Sigmoid colon (tissue), 7 donors: ENCODE measurements around the gene ATXN1. TPM values are rescaled to one million over a fixed set of nuclear protein-coding genes. Genes with fewer than 3 reads are reported as not detected.
A peak's percentile ranks its signal among the peaks of the same experiment; 100 is the strongest.

Source experiments
- DNase-seq: peaks from one replicate; pipeline ENCODE4 v3.0.0-alpha.2; 2019
- H3K27ac ChIP-seq, 4 donors: fragments of 200-600 bp; sonication (generic); one replicate each; pipeline ENCODE4 v1.5.1; 2016 to 2019; ENCODE audit warnings: mild to moderate bottlenecking in 1 of 4
- H3K27me3 ChIP-seq, 3 donors: fragments of 200-600 bp; sonication (generic); one replicate each; pipeline ENCODE4 v1.5.1; 2019; ENCODE audit warnings: mild to moderate bottlenecking in 1 of 3
- H3K36me3 ChIP-seq, 4 donors: fragments of 200-600 bp; sonication (generic); one replicate each; pipeline ENCODE4 v1.5.1; 2016 to 2019
- H3K4me1 ChIP-seq, 4 donors: fragments of 200-600 bp; sonication (generic); one replicate each; pipeline ENCODE4 v1.5.1; 2017 to 2019
- H3K4me3 ChIP-seq, 4 donors: fragments of 200-600 bp; sonication (generic); one replicate each; pipeline ENCODE4 v1.5.1; 2017 to 2019; ENCODE audit warnings: mild to moderate bottlenecking in 2 of 4, moderate library complexity in 1 of 4
- H3K9me3 ChIP-seq, 4 donors: fragments of 200-600 bp in 3 of 4; sonication (generic) in 3 of 4; one replicate each; pipeline versions ENCODE4 v1.5.1 to v1.6.1; 2013 to 2019
- CTCF ChIP-seq, 4 experiments: fragments of 450-650 bp in 3 of 4; fragments of 200-600 bp in 1 of 4; IDR thresholded peaks; one replicate each; pipeline ENCODE4 v1.5.1; 2016 to 2019; ENCODE audit warnings: antibody characterized with exemption in 4 of 4, mild to moderate bottlenecking in 3 of 4, moderate library complexity in 2 of 4
- EP300 ChIP-seq, 4 donors: sonication (generic); formaldehyde crosslinking; IDR thresholded peaks; one replicate each; pipeline ENCODE4 v1.6.1; 2017; ENCODE audit warnings: antibody characterized with exemption in 4 of 4
- POLR2A ChIP-seq, 2 donors: fragments of 450-650 bp; IDR thresholded peaks; one replicate each; pipeline ENCODE4 v1.6.1; 2016; ENCODE audit warnings: antibody characterized with exemption in 2 of 2, mild to moderate bottlenecking in 2 of 2, moderate library complexity in 2 of 2
- POLR2AphosphoS5 ChIP-seq, 4 donors: sonication (generic); formaldehyde crosslinking; IDR thresholded peaks; one replicate each; pipeline ENCODE4 v1.6.1; 2017; ENCODE audit warnings: antibody characterized with exemption in 4 of 4
- WGBS, 2 donors: extraction: QIAGEN DNeasy Blood & Tissue Kit; methylation state at CpG; one replicate each; pipeline ENCODE4 v1.1.7; 2013; 5-methylcytosine and 5-hydroxymethylcytosine counted together
- intact Hi-C: fragments of 100-400 bp; cut with DNase I; formaldehyde crosslinking; loops from one replicate; pipeline ENCODE4 v1.15.1; 2023
- polyA plus RNA-seq, 3 donors: library from polyadenylated mRNA; stranded (reverse); fragments of 200-250 nt; gene quantifications; one replicate each; pipeline ENCODE4 v1.2.3, GENCODE V29; 2013
- total RNA-seq, 4 donors: library from RNA; depleted of rRNA; stranded (reverse); fragments of >200 nt; gene quantifications; one replicate each; pipeline ENCODE4 v1.1.0, GENCODE V29; 2016
- donor health status: healthy with polysubstance abuse.
- donor health status: Bipolar disorder and iron deficiency.
- donor health status: healthy.

The ATXN1 gene
- total and polyA plus RNA-seq, 7 donors, result 4.8 to 95.3 (median 37.7) TPM

- TF ChIP-seq POLR2AphosphoS5 (IDR thresholded peaks at IDR 0.05) (no peak), POLR2A (IDR thresholded peaks at IDR 0.05) (no peak), EP300 (IDR thresholded peaks at IDR 0.05) (no peak), CTCF (IDR thresholded peaks at IDR 0.05) (no peak)
- H3K4me1 ChIP-seq, result peaks cover 0 to 63% (median 42%) of the 10 kb centered on the region in 4 donors
- H3K27ac ChIP-seq, result no peak overlapping the region
These were observed 30.4 kb downstream of the ATXN1 start for GRCh38 chr6:16730738-16731477.

GRCh38 chr6:16729744-16730143, 31.5 kb downstream of the ATXN1 start:
- intact Hi-C loops, result no loop called here
- H3K27ac ChIP-seq, result peak overlapping the region in 2 of 4 donors; percentile 58 to 68

More at GRCh38 chr6:16730738-16731477, 30.4 kb downstream of the ATXN1 start:
- WGBS, 2 donors, result 16 to 47% methylated on average over 7 of the region's 7 CpGs
- no peaks in the 10 kb centered on the region for H3K27me3 ChIP-seq
- intact Hi-C loops, result no loop called here
- no peaks in the 10 kb centered on the region for H3K9me3 ChIP-seq
- H3K4me3 ChIP-seq, result no peak overlapping the region
- no peak for DNase-seq
- H3K36me3 ChIP-seq, result no peaks in the 10 kb centered on the region

GRCh38 chr6:16729183-16729691, 32.0 kb downstream of the ATXN1 start:
- H3K36me3 ChIP-seq, result no peaks in the 10 kb centered on the region
- intact Hi-C loops, result no loop called here
- DNase-seq, result no peak
- no peak for TF ChIP-seq CTCF (IDR thresholded peaks at IDR 0.05)
- no peak for TF ChIP-seq POLR2AphosphoS5 (IDR thresholded peaks at IDR 0.05)
- TF ChIP-seq POLR2A (IDR thresholded peaks at IDR 0.05), result no peak
- no peak for TF ChIP-seq EP300 (IDR thresholded peaks at IDR 0.05)
- H3K4me1 ChIP-seq, result peaks cover 0 to 76% (median 57%) of the 10 kb centered on the region in 4 donors
- H3K4me3 ChIP-seq, result no peak overlapping the region
- 13 to 63% methylated on average over 7 of the region's 7 CpGs for WGBS, 2 donors
- no peaks in the 10 kb centered on the region for H3K27me3 ChIP-seq
- H3K9me3 ChIP-seq, result no peaks in the 10 kb centered on the region
- peak overlapping the region in 3 of 4 donors; percentile 52 to 68 (median 58) for H3K27ac ChIP-seq

More at GRCh38 chr6:16729744-16730143, 31.5 kb downstream of the ATXN1 start:
- Histone ChIP-seq H3K36me3 (no peaks in the 10 kb centered on the region), H3K4me3 (no peak overlapping the region), H3K27me3 (no peaks in the 10 kb centered on the region), H3K4me1 (peaks cover 0 to 71% (median 52%) of the 10 kb centered on the region in 4 donors), H3K9me3 (no peaks in the 10 kb centered on the region)
- DNase-seq, result no peak
- 91 to 95% methylated on average over 8 of the region's 8 CpGs for WGBS, 2 donors
- TF ChIP-seq POLR2A (IDR thresholded peaks at IDR 0.05) (no peak), CTCF (IDR thresholded peaks at IDR 0.05) (no peak), EP300 (IDR thresholded peaks at IDR 0.05) (no peak), POLR2AphosphoS5 (IDR thresholded peaks at IDR 0.05) (no peak)

GRCh38 chr6:16728513-16729182, 32.6 kb downstream of the ATXN1 start:
- intact Hi-C loops, result no loop called here

More at GRCh38 chr6:16728513-16729182, 32.6 kb downstream of the ATXN1 start:
- Histone ChIP-seq H3K36me3 (no peaks in the 10 kb centered on the region), H3K4me3 (no peak overlapping the region), H3K4me1 (peaks cover 0 to 82% (median 63%) of the 10 kb centered on the region in 4 donors), H3K27me3 (no peaks in the 10 kb centered on the region), H3K9me3 (no peaks in the 10 kb centered on the region), H3K27ac (peak overlapping the region in 3 of 4 donors; percentile 52 to 68 (median 58))
- no peak for TF ChIP-seq EP300 (IDR thresholded peaks at IDR 0.05)
- TF ChIP-seq POLR2A (IDR thresholded peaks at IDR 0.05), result no peak
- no peak for TF ChIP-seq POLR2AphosphoS5 (IDR thresholded peaks at IDR 0.05)
- TF ChIP-seq CTCF (IDR thresholded peaks at IDR 0.05), result no peak
- DNase-seq, result no peak
- 83 to 88% methylated on average over 6 of the region's 6 CpGs for WGBS, 2 donors
